C4-2B (cell line): ENCODE data around the gene PRTG.
"Not testable (repeated sequence)": the region's sequence is repeated elsewhere in the genome, so short reads cannot be mapped to it uniquely, and the experiment has no call there.

Source experiments
- H3K27ac ChIP-seq: fragments of 450-650 bp; 2 replicates; pipeline ENCODE4 v1.5.1; 2017
- ZFX ChIP-seq: fragments of 450-650 bp; IDR thresholded peaks from 2 replicates; pipeline ENCODE4 v1.6.1; 2017
- TF ChIP-seq, protein P1 (sequence below): fragments of 450-650 bp; conservative IDR thresholded peaks from 2 replicates; pipeline ENCODE4 v1.5.1; 2017; ENCODE audit warnings: mild to moderate bottlenecking

PRTG gene

DNA sequence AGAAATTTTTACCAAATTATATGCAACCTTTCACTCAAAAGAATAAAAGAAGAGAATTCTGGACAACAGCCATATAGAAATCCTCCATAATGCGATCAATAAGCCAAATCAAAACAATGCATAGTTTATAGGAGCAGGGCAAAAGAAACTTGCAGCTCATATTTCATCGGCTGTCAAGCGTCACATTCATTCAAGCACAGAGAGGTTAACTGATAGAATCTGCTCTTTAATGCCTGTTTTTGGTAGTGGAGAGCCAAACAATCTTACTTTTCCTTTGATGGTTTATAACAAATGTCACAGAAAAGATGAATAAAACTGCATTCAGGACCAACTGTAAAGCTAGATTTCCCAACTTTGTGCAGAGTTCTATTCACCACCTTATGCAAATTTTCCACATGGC is 35.4 kb downstream of the PRTG start:
- H3K27ac ChIP-seq, result no peak overlapping the region
- no peak for TF ChIP-seq ZFX
- TF ChIP-seq, protein P1, sequence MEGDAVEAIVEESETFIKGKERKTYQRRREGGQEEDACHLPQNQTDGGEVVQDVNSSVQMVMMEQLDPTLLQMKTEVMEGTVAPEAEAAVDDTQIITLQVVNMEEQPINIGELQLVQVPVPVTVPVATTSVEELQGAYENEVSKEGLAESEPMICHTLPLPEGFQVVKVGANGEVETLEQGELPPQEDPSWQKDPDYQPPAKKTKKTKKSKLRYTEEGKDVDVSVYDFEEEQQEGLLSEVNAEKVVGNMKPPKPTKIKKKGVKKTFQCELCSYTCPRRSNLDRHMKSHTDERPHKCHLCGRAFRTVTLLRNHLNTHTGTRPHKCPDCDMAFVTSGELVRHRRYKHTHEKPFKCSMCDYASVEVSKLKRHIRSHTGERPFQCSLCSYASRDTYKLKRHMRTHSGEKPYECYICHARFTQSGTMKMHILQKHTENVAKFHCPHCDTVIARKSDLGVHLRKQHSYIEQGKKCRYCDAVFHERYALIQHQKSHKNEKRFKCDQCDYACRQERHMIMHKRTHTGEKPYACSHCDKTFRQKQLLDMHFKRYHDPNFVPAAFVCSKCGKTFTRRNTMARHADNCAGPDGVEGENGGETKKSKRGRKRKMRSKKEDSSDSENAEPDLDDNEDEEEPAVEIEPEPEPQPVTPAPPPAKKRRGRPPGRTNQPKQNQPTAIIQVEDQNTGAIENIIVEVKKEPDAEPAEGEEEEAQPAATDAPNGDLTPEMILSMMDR, result no peak

GRCh38 chr15:55703873-55704301 is 39.1 kb downstream of the PRTG start:
- TF ChIP-seq ZFX, result no peak
- TF ChIP-seq, protein P1, result no peak
- no peak overlapping the region for H3K27ac ChIP-seq

DNA sequence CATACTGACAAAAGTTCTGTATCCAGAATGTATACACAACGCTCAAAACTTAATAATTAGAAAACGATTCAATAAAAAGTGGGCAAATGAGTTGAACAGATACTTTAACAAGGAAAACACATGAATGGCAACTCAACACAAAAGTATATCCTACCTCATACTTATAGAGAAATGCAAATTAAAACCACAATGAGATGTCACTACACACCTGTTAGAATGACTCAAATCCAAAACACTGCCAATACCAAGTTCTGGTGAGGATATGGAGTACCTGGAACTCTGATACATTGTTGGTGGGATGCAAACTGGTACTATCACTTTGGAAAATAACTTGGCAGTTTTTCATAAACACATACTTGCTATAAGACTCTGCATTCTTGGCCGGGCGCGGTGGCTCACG is 42.1 kb downstream of the PRTG start:
- TF ChIP-seq, protein P1, result no peak
- no peak for TF ChIP-seq ZFX
- H3K27ac ChIP-seq, result no peak overlapping the region

DNA sequence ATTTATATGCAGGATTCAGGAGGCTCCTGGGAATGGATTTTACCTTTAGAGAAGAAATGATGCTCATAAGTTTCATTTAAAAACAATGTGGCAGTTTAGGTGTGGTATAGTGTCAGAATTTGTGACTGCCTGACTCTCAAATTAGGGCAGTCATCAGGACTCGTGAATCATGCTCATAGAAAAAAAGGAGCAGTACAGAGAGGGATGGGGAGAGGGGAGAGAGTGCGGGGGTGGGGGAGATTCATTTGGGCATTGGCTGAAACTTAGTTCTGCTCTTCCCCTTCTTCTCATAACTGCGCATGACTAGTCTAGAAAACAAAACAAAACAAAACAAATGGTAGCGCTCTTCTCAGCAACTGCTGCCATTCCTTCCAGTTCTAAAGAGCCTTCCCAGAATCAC is 44.3 kb downstream of the PRTG start:
- no peak overlapping the region for H3K27ac ChIP-seq
- TF ChIP-seq ZFX, result no peak
- TF ChIP-seq, protein P1, result no peak

DNA sequence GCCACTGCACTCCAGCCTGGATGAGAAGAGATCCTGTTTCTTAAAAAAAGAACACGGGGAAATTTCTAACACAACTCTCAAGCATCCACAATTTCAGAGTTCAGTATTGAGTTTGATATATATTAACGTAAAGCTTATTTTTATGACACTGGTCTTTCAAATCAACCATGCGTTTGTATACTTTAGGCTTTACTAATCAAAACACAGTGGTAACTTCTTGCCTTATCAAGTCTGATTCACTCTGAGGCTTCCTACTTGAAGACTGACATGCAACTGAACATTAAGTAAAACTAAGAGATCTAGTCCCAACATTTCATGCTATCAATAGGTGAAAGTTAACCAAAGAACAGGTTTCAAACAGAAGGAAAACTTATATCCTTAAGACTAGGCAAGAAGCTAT is 46.7 kb downstream of the PRTG start:
- TF ChIP-seq, protein P1, result no peak
- TF ChIP-seq ZFX, result no peak
- H3K27ac ChIP-seq, result no peak overlapping the region

DNA sequence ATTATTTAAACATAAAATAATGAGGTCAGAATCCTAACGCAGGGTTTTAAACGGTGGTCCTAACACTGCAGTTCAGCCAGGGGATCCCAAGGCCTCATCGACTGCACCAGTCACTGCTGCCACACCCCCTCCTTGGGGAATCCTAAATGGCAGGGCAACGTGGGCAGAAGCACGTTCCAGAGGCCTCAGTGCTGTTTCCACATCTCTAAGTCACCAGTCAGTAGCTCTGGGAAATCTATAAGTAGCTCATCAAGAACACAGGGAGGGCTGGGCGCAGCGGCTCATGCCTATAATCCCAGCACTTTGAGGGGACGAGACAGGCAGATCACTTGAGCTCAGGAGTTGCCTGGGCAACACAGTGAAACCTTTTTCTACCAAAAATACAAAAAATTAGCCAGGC is 47.5 kb downstream of the PRTG start:
- no peak overlapping the region for H3K27ac ChIP-seq
- TF ChIP-seq ZFX, result no peak
- TF ChIP-seq, protein P1, result no peak

GRCh38 chr15:55694652-55695150 is 48.3 kb downstream of the PRTG start:
- TF ChIP-seq, protein P1, result no peak
- TF ChIP-seq ZFX, result no peak
- H3K27ac ChIP-seq, result no peak overlapping the region

DNA sequence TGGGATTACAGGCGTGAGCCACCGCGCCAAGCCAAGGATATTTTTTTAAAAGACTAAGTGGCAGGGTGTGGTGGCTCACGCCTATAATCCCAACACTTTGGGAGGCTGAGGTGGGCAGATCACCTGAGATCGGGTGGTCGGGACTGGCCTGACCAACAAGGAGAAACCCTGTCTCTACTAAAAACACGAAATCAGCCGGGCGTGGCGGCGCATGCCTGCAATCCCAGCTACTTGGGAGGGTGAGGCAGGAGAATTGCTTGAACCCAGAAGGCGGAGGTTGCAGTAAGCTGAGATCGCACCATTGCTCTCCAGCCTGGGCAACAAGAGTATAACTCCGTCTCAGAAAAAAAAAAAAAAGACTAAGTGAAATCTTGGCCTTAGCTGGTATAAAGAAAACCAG is 49.8 kb downstream of the PRTG start:
- not testable (repeated sequence) for H3K27ac ChIP-seq
